DMS 273 (cell line): Measurements from ENCODE around the gene PRR18.

ENCODE experiments used
- DNase-seq: peaks from one replicate; lab custom pipeline; 2025; ENCODE audit not compliant: unreplicated experiment; lab: John Stamatoyannopoulos, UW

PRR18 gene

DNA sequence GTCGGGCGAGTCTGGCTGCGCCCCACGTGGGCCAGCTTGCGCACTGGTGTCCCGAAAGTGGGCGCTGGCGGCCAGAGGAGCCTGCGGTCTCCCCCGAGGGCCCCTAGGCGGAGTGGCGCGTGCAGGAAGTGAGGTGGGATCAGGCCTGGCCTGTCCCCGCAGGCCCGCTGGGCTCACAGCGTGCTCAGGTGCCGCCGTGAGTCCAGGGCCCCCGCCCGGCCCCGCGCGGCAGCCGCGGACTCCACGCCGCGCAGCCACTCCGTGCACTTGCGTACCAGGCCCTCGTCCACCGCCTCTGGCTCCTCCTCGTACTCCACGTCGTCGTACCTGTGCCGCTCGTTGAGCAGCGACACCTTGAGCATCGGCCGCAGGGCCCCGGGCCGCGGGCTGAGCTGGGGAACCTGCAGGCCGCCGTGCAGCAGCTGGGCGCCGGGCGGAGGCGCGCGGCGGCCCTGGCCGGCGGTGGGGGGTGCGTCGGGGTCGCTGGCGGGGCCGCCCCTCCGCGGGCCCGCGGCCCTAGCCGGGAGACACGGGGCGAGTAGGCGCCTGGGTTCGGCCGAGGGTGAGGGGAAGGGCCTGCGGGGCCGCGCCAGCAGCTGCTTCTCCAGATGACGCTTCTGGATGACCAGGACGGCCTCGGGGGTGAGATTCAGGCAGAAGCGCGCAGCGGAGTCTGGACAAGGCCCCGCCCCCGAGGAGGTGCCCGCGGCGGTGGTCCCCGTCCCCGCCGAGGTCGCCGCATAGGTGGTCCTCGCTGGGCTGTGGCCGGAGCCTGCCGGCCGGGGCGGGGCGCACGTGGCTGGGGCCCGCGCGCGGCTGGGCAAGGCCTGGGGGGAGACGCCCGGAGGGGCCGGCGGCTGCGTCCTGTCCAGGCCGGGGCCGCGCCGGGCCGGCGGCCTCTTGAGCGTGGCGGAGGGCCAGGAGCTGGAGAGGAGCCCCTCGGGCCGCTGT lies 835 bp downstream of the PRR18 start:
- peak; percentile 41 for DNase-seq

DNA sequence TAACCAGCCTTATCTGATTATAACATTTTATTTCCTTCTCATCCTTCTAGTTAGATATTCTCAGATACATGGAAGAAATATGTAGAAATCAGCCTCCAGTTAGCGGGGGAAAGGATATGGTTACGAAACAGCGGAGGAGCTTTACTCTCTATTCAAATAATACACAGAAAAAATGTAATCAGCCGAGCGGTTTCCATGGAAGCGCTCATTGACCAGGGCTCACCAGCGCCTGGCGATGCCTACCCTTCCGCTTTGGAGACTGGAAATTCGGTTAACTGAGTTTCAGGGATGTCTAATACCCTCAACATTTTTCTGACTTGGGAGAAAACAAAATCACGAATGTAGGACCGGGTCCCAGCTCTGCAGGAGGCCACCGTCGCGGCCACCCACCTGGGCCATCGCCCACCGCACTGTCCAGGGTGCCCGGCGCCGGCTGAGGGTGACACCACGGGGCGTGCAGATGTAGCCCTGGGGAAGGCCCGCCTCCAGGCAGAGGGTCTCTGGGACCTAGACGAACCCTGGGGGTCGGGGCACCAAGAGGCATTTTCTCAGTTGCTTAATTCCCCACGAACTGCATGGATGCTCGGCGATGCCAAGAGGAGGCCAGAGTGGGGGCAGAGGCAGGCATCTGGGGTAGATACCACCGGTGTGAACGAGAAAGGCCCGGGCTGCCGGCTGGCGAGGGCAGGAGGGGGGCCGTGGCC lies 1.7 kb downstream of the PRR18 start:
- DNase-seq: no peak

GRCh38 chr6:166305562-166306117 lies 2.6 kb downstream of the PRR18 start:
- DNase-seq: no peak

DNA sequence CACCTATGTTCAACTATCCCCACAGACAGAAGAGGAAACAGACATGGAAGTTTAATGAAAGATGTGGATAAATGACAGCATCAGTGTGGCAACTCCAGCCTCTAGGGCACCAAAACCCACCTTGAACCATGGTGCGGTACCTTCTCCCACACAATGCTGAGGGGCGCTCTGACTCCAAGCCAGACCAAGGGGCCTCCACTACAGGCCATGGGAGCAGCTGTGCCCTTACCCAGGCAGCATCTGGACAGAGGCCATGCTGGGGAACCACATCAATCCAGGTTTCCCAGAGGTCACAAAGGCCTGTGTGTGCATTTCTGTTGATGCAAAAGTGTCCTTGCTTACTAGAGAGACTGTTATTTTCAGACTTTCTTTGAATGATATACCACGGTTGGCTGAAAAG lies 4.1 kb downstream of the PRR18 start:
- DNase-seq: no peak

GRCh38 chr6:166301611-166302529 lies 6.3 kb downstream of the PRR18 start:
- no peak for DNase-seq

GRCh38 chr6:166300357-166300987 lies 7.7 kb downstream of the PRR18 start:
- peak; percentile 14 for DNase-seq

DNA sequence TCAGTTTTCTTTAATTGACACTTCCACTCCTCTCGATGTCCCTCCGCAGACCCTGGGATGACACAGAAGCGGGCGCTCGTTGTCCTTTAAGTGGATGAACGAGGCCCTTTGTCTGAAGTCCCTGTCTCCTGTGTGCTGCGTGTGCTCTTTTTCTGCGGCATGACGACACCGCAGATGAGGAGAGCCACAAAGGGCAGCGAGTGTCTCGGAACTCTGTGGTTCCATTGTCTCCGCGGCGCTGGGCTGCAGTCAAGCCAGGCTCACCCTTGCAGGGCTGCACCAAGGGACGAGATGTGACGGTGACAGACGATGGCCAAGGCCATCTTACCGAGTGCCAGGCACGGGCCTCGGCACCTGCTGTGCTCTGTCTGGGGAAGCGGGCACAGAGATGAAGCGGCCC lies 10.6 kb downstream of the PRR18 start:
- no peak for DNase-seq

- DNase-seq: no peak
Observed at GRCh38 chr6:166296035-166296883, 11.9 kb downstream of the PRR18 start.

DNA sequence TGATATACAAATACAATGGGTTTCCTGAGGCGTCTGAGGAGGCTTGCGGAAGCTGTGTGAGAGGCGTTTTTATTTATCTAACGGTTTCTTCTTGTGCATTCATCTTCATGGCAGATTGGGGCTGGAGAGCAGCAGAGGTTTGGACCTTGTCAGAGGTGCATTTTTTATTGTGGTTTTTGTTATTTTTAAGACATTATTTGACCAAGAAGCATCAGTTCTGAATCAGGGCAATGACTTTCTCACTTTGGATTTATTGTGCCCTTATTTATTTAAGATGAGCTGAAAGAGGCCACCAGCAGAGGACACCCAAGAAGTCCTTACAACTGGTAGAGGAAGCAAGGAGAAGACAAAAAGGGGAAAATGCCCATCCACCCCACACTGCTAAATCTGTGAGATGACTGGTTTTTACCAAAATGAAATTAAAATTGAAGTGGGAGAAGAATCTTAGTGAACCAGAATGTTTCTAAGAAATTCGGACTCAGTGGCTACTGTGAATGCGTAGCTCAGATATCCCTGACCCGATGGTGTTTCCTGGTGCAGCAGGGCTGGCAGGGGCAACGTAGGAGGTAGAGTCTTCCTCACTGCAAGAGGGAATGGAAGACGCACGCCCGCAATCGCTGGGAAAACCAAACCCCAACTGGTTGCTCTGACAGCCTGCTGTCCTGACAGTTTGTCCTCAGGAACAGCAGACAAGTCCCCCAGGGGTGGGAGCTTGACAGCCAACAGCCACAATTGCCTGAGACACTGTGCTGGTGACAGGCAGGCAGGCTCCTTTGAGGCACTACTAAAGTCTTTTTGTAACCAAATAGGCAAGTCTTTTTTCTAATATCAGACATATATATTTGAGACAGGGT lies 14.2 kb downstream of the PRR18 start:
- DNase-seq: no peak

DNA sequence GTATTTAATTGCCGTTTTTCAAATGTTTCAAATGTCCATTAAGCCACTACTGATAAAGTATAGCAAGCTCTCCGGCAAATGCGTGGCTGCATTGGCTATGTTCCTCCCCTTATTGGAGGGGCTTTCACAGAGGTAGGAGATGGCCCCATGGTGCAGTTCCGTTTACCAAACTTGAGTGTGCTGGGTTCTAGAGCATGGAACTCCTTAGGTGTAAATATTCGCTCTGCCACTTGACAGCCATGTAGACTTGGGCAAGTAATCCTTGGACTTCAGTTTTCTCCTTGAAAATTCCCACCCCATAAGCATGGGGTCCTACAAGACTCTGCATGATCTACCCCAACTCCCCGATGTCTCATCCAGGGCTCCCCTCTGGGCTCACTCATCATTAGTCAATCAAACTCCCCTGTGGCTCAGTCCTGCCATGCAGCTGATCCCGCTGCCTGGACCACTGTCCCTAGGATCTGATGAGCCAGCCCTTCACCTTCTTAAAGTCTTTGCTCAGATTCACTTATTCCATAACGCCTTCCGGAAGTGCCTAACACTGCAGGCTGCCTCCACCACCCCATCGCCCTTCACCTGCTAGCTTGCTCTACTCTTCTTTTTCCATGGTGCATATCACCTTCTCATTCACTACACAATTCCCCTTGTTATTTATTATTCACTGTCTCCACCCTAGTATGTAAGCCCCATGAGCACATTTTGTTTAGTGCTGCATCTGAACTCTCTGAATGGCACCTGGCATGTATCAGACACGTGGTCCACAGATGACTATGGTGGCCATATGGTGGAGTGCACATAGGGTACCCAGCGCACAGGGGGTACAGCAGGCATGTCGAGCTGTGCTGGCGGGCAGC lies 18.8 kb downstream of the PRR18 start:
- DNase-seq: no peak

DNA sequence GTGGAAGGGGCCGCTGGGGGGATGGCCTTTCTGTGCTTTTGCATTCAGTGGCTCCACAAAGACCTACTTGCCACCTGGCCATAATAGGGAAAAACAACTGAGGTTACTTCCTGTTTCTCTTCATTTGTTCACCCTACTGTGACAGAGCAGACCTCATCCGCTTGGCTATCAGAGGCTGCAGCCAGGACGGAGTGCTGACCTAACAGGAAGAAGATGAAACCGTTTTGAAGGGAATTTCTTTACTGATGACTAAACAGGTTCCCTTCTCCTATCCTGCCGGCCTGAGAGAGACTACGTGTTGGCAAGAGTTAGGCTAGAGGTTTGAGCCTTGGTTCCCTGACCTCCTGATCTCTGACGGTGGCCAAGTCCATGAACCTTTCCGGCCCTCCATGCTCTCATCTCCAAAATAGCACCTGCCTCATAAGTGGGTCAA lies 21.3 kb downstream of the PRR18 start:
- DNase-seq: no peak

DNA sequence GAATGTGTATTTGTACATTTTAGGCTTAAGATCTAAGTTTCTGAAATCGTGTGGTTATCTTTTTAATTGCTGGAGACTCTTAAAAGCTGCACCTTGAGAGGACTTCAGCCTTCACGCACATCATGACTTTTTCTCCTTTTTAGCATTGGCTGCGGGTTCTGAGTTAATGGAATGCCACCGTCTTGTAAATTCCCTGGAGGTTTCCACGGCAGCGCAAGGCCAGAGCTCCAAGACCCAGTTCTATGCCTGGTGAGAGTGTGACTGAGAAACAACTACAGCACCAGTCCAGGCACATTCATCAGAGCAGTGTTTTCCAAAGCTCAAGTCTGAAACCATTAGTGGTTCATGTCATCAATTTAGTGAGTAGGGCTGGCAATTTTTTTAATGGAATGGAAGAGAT lies 23.0 kb downstream of the PRR18 start:
- no peak for DNase-seq

DNA sequence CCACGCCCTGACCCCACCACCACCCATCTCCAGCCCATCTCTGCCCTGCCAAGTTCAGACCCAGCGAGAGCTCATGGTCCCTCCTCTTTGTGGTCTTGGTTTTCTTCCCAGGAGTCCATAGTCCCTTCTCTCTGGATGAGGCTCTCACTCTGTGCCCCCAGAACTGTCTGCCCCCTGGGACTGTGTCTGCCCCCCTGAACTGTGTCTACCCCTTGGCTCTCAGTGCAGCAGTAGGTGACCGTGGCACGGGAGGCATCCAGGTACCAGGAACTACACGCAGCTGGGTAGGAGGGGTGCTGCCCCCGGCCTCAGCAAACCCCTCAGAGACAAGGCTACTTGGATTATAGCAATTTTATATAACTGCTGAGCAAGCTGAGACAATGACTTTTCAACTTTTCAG lies 23.6 kb downstream of the PRR18 start:
- no peak for DNase-seq

DNA sequence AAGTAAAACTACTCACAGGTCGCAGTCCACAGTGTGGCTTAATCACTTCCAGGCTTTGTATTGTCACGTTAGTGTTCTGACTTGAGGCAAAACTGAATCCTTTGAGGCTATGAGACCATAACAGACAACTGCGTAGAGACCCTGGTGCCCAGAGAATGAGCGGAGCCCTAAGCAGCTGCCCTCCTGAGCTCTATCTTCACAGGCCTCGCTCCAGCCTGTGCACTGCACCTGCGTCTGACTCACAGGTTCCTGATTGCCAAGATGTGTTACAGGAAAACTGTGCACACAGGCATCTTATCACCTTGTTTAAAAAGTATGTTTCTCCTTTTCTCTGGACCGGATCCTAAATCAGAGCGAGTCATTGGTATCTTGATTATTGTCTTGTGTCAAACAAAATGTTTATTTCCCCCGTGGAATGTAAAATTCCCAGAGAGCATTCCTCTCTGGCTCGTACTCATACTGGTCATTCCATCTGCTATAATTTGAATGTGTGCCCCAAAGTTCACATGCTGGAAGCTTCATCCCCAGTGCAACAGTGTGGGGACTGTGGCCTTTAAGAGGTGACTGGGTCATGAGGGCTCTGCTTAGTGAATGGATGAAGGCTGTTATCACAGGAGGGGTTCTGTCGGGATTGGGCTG lies 25.7 kb downstream of the PRR18 start:
- no peak for DNase-seq

DNA sequence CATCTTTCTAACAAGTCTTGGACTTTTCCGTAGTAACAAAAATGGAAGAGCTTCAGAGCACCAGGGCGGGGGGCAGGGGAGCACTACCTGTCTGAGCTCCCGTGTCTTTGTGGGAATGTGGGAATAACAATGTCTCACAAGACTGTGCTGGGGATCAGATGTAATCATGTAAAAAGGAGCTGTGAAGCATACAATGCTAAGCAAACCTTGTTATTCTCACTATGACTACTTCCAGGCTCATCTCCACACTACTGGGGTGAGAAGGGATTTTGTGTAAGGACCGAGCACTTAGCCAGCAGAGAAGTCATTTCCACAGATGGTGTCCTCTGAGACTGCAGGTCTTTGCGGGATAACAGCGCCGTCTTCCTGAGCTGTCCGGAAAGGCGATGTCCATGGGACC lies 27.1 kb downstream of the PRR18 start:
- no peak for DNase-seq

DNA sequence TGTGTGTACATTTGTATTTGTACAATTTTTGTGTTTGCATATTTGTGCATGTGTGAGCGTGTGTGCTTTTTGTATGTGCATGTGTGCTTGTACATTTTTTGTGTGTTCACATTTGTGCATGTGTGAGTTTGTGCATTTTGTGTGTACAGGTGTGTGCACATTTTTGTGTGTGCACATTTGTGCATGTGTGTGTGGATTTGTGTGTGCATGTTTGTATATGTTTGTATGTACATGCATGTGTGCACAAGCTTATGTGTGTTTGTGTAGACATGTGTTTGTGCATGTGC lies 28.9 kb downstream of the PRR18 start:
- DNase-seq: no peak

- no peak for DNase-seq
Observed at GRCh38 chr6:166278579-166279392, 29.4 kb downstream of the PRR18 start.
